Measurements from ENCODE around the gene SCGB1A1. TPM values are rescaled to one million over a fixed set of nuclear protein-coding genes. Genes with fewer than 3 reads are reported as not detected.
"Not testable (repeated sequence)": the region's sequence is repeated elsewhere in the genome, so short reads cannot be mapped to it uniquely, and the experiment has no call there.

The SCGB1A1 gene
- polyA plus RNA-seq, 3 donors = not detected

DNA sequence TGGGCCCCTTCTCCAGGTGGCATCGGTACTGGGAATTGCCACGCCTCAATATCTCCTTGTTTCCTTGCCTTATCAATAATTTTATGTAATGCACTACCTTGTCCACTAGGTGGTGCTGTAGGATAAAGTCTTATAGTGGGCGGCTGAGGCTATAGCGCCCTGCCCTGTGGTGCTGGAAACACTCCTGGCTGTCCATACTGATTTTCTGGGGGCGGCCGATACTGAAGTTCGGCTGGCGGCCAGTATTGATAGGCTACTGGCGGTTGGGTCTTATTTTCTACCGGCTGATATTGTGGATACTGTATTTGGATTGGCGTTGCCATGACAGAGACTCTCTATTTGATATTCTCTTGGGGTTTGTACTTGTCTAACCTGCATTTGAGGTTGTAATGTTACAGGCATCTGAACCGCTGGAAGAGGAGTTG is 38.0 kb upstream of the SCGB1A1 start:
- H3K4me1 Mint-ChIP-seq; H3K4me1 ChIP-seq (ENCODE audit: control insufficient read depth in 1 of 2, insufficient read depth in 2 of 2, low read length in 2 of 2); H3K4me3 ChIP-seq (replicated peaks in 1 of 3; ENCODE audit: low read depth in 2 of 3, low read length in 3 of 3); H3K27ac ChIP-seq (ENCODE audit: low read depth in 1 of 2, low read length in 2 of 2); H3K4me2 ChIP-seq (replicated peaks; ENCODE audit: extremely low read depth, low read length, poor library complexity, severe bottlenecking); H3K27me3 Mint-ChIP-seq (ENCODE audit: low read depth in 3 of 3); H3K36me3 ChIP-seq (replicated peaks in 1 of 2; ENCODE audit: control insufficient read depth in 1 of 2, insufficient read depth in 2 of 2, low read length in 2 of 2); H3K9ac ChIP-seq (ENCODE audit: insufficient read depth, low read length, poor library complexity, severe bottlenecking); H3K27me3 ChIP-seq (ENCODE audit: control insufficient read depth in 2 of 2, insufficient read depth in 2 of 2, low read length in 2 of 2); H3K9me3 Mint-ChIP-seq; H4K20me1 ChIP-seq (ENCODE audit: insufficient read depth, low read length); intact Hi-C loops (cut with micrococcal nuclease); H2AFZ ChIP-seq (ENCODE audit: insufficient read depth, low read depth, low read length, poor library complexity, severe bottlenecking); H3K79me2 ChIP-seq (ENCODE audit: insufficient read depth, low read length); H3K4me3 Mint-ChIP-seq; H3K9me3 ChIP-seq (replicated peaks in 1 of 2; ENCODE audit: control insufficient read depth in 1 of 2, insufficient read depth in 1 of 2, low read length in 2 of 2): not testable (repeated sequence)
- TF ChIP-seq, protein P1, sequence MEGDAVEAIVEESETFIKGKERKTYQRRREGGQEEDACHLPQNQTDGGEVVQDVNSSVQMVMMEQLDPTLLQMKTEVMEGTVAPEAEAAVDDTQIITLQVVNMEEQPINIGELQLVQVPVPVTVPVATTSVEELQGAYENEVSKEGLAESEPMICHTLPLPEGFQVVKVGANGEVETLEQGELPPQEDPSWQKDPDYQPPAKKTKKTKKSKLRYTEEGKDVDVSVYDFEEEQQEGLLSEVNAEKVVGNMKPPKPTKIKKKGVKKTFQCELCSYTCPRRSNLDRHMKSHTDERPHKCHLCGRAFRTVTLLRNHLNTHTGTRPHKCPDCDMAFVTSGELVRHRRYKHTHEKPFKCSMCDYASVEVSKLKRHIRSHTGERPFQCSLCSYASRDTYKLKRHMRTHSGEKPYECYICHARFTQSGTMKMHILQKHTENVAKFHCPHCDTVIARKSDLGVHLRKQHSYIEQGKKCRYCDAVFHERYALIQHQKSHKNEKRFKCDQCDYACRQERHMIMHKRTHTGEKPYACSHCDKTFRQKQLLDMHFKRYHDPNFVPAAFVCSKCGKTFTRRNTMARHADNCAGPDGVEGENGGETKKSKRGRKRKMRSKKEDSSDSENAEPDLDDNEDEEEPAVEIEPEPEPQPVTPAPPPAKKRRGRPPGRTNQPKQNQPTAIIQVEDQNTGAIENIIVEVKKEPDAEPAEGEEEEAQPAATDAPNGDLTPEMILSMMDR (IDR thresholded peaks at IDR 0.05) = peak; percentile 90
- Mint-ChIP-seq H3K36me3 (peaks cover 5 to 19% of the 10 kb centered on the region in 2 donors), H3K27ac (peak overlapping the region in 1 of 7 donors; percentile 38)
- DNase-seq = peak; percentile 54 to 77 (median 67)
- 7% methylated on average over 9 of the region's 12 CpGs for WGBS (ENCODE audit: insufficient coverage)

DNA sequence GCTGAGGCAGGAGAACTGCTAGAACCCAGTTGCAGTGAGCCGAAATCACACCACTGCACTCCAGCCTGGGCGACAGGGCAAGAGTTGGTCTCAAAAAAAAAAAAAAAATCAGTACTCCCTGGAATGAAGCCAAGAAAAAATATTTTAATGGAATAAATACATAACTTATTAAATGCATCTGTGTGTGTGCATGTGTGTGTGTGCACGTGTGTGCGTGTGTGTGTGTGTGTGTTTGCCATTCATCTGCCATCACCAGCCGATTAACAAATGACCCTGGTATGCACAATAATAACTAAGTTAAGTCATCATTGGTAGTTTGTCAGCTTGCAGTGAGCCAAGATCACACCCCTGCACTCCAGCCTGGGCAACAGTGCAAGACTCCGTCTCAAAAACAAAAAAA is 35.0 kb upstream of the SCGB1A1 start:
- no peak overlapping the region for H3K27ac ChIP-seq (ENCODE audit: low read depth in 1 of 2, low read length in 2 of 2)

DNA sequence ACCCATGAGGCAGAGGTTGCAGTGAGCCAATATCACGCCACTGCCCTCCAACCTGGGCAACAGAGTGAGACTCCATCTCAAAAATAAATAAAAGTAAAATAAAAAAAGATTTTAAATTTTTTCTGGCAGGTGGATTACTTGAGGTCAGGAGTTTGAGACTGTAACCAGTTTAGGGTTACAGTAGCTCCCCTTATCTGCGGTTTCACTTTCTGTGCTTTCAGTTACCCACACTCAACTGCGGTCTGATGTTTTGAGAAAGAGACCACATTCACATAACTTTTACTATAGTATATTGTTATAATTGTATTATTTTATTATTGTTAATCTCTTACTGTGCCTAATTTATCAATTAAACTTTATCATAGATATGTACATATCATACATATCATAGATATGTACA is 32.8 kb upstream of the SCGB1A1 start:
- H2AFZ ChIP-seq (ENCODE audit: insufficient read depth, low read depth, low read length, poor library complexity, severe bottlenecking); intact Hi-C loops (cut with micrococcal nuclease); H3K4me3 Mint-ChIP-seq; H3K27ac ChIP-seq (ENCODE audit: low read depth in 1 of 2, low read length in 2 of 2); DNase-seq; H3K27me3 ChIP-seq (ENCODE audit: control insufficient read depth in 2 of 2, insufficient read depth in 2 of 2, low read length in 2 of 2); H4K20me1 ChIP-seq (ENCODE audit: insufficient read depth, low read length); H3K4me1 ChIP-seq (ENCODE audit: control insufficient read depth in 1 of 2, insufficient read depth in 2 of 2, low read length in 2 of 2); H3K9me3 ChIP-seq (replicated peaks in 1 of 2; ENCODE audit: control insufficient read depth in 1 of 2, insufficient read depth in 1 of 2, low read length in 2 of 2); H3K27me3 Mint-ChIP-seq (ENCODE audit: low read depth in 3 of 3); H3K79me2 ChIP-seq (ENCODE audit: insufficient read depth, low read length); H3K9me3 Mint-ChIP-seq; H3K9ac ChIP-seq (ENCODE audit: insufficient read depth, low read length, poor library complexity, severe bottlenecking); H3K4me1 Mint-ChIP-seq; H3K4me3 ChIP-seq (replicated peaks in 1 of 3; ENCODE audit: low read depth in 2 of 3, low read length in 3 of 3); H3K27ac Mint-ChIP-seq; H3K4me2 ChIP-seq (replicated peaks; ENCODE audit: extremely low read depth, low read length, poor library complexity, severe bottlenecking): not testable (repeated sequence)
- H3K36me3 Mint-ChIP-seq = peaks cover 15 to 46% of the 10 kb centered on the region in 2 donors
- no CpG with 5 or more reads among the region's 3 CpGs for WGBS (ENCODE audit: insufficient coverage)
- H3K36me3 ChIP-seq (replicated peaks in 1 of 2; ENCODE audit: control insufficient read depth in 1 of 2, insufficient read depth in 2 of 2, low read length in 2 of 2) = peaks cover 22 to 29% of the 10 kb centered on the region in 2 donors

More for the DNA sequence above, 35.0 kb upstream of the SCGB1A1 start:
- no peaks in the 10 kb centered on the region for H3K9me3 ChIP-seq (replicated peaks in 1 of 2; ENCODE audit: control insufficient read depth in 1 of 2, insufficient read depth in 1 of 2, low read length in 2 of 2)
- H3K9ac ChIP-seq (ENCODE audit: insufficient read depth, low read length, poor library complexity, severe bottlenecking) = no peak overlapping the region
- H4K20me1 ChIP-seq (ENCODE audit: insufficient read depth, low read length) = no peaks in the 10 kb centered on the region
- Mint-ChIP-seq H3K27ac (no peak overlapping the region), H3K4me3 (no peak overlapping the region), H3K4me1 (peaks cover 5% of the 10 kb centered on the region), H3K36me3 (peaks cover 5 to 26% of the 10 kb centered on the region in 2 donors), H3K27me3 (ENCODE audit: low read depth in 3 of 3) (peaks cover 0 to 1% (median 0%) of the 10 kb centered on the region in 3 donors), H3K9me3 (no peaks in the 10 kb centered on the region)
- no peaks in the 10 kb centered on the region for H3K79me2 ChIP-seq (ENCODE audit: insufficient read depth, low read length)
- intact Hi-C loops (cut with micrococcal nuclease) = no loop called here
- DNase-seq = no peak
- H3K4me2 ChIP-seq (replicated peaks; ENCODE audit: extremely low read depth, low read length, poor library complexity, severe bottlenecking) = no peak overlapping the region
- H3K4me3 ChIP-seq (replicated peaks in 1 of 3; ENCODE audit: low read depth in 2 of 3, low read length in 3 of 3) = no peak overlapping the region
- WGBS (ENCODE audit: insufficient coverage) = 80% methylated on average over 1 of the region's 6 CpGs
- H3K4me1 ChIP-seq (ENCODE audit: control insufficient read depth in 1 of 2, insufficient read depth in 2 of 2, low read length in 2 of 2) = peaks cover 5 to 6% of the 10 kb centered on the region in 2 donors
- H2AFZ ChIP-seq (ENCODE audit: insufficient read depth, low read depth, low read length, poor library complexity, severe bottlenecking) = no peak overlapping the region
- H3K36me3 ChIP-seq (replicated peaks in 1 of 2; ENCODE audit: control insufficient read depth in 1 of 2, insufficient read depth in 2 of 2, low read length in 2 of 2) = peaks cover 3 to 8% of the 10 kb centered on the region in 2 donors
- TF ChIP-seq, protein P1 (IDR thresholded peaks at IDR 0.05) = no peak
- H3K27me3 ChIP-seq (ENCODE audit: control insufficient read depth in 2 of 2, insufficient read depth in 2 of 2, low read length in 2 of 2) = no peaks in the 10 kb centered on the region
